Liver (tissue), 2 donors: ENCODE measurements around the gene PRDX1.
"Not testable (repeated sequence)": the region's sequence is repeated elsewhere in the genome, so short reads cannot be mapped to it uniquely, and the experiment has no call there.

Source experiments
- JUND ChIP-seq, 2 donors: IDR thresholded peaks; 2 replicates each; pipeline ENCODE4 v1.6.1; 2016; ENCODE audit warnings: antibody characterized with exemption in 2 of 2
- SP1 ChIP-seq: IDR thresholded peaks from 2 replicates; pipeline ENCODE4 v1.6.1; 2018; ENCODE audit warnings: antibody characterized with exemption, mild to moderate bottlenecking
- YY1 ChIP-seq: IDR thresholded peaks from 2 replicates; pipeline ENCODE4 v1.6.1; 2016; ENCODE audit warnings: antibody characterized with exemption, mild to moderate bottlenecking
- donor health status: healthy.

DNA sequence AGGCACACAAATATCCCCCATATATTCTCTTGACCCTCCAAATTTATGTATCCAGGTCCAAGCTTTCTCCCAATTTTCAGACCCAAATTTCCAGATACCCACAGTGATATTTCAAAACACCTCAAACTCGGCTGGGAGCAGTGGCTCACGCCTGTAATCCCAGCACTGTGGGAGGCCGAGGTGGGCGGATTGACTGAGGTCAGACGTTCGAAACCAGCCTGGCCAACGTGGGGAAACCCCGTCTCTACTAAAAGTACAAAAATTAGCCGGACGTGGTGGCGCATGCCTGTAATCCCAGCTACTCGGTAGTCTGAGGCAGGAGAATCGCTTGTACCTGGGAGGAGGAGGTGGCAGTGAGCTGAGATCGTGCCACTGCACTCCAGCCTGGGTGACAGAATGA lies 32.3 kb downstream of the PRDX1 start:
- not testable (repeated sequence) for TF ChIP-seq JUND (IDR thresholded peaks at IDR 0.05); SP1; YY1
